GM18858 (cell line): ENCODE results near the gene INS.
"Not testable (repeated sequence)": the region's sequence is repeated elsewhere in the genome, so short reads cannot be mapped to it uniquely, and the experiment has no call there.

Experiments used
- ATAC-seq: cut with Tn5 transposase; IDR thresholded peaks from one replicate; pipeline ENCODE4 v1.9.1; 2021; ENCODE audit not compliant: unreplicated experiment

INS gene

DNA sequence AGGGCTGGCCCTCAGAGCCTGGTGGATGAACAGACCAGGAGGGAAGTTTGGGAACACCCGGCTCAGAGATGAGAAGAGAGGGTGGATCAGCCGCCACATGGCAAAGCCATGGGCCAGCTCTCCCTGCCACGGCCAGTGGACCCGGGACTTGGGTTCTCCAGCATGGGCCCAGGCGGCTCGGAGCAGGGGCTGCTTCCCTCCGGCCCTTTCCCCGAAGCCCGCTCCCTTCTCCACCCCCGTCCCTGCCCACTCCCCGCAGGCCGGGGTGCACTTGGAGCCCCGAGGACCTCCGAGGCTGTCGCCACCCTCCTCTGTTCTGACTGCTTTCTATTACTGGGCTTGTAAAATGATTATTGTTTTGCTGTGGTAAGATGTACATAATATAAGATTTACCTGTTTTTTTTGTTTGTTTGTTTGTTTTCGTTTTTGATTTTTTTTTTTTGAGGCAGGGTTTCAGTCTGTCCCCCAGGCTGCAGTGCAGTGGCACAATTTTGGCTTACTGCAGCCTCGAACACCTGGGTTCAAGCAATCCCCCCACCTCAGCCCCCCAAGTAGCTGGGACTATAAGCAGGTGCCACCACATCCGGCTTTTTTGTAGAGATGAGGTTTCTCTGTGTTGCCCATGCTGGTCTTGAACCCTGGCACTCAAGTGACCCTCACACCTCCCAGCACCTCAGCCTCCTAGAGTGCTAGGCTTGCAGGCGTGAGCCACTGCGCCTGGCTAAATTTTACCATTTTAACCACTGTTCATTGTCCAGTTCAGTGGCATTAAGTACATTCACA lies 21.9 kb upstream of the INS start:
- no peak for ATAC-seq

DNA sequence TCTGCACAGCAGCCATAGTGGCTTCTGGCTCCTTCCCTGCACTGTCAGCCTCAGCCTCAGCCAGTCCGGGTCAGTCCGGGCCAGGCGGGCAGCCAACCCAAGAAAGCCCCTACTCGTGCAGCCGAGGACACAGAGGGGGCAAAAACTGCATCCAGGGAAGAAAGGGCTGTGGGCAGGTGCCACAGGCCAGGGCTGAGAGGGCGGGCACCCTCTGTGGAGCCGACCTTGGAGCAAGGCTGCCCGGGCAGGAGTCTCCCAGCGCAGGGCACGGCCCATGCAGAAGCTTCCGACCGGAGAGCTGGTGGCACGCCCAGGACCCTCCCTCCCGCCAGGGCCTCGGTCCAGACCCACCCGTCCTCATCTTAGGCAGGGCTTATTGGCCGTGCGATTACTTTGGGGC lies 21.1 kb upstream of the INS start:
- ATAC-seq: no peak

DNA sequence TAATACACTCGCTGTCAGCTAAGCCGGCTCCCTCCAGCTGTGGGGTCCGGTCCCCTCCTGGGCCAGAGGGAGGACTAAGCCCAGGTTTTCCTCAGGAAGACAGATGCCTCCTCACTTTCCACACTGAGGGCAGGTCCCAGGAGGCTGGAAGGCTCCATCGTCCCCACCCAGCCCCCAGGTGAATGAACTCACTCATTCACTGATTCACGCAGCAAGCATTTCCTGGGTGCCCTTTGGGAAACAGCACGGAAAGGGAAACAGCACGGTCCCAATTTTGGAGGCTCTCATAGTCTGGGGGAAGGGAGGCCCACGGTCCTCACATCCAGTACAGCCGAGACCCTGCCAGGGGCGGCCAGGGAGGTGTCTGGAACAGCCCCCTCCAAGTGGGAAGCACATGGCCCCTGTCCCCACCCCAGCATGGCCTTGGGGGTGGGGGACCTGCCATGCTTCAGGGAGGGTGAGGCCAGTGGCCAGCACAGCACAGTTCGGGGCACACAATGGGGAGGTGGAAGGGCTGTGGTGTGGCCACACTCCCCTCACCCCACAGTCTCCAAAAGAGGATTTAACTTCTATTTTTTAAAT lies 19.9 kb upstream of the INS start:
- ATAC-seq: no peak

DNA sequence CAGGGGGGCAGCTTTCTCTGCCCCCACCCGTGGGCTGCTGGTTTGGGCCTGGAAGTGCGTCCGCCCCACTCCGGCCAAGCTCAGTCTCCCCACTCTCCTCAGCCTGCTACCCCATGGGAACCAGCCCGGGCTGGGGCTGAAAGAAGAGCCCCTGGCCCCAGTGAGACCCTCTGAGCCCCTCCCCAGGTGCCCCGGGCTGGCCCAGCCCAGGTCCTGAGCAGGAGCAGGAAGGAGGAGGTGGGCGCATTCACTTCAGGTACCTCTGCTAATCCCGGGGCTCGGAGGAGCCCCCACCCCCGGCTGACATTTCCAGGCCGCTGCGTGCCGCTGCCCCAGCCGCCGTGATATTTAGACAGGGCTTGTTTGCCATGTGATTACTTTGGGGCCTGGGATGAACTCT lies 19.3 kb upstream of the INS start:
- no peak for ATAC-seq

DNA sequence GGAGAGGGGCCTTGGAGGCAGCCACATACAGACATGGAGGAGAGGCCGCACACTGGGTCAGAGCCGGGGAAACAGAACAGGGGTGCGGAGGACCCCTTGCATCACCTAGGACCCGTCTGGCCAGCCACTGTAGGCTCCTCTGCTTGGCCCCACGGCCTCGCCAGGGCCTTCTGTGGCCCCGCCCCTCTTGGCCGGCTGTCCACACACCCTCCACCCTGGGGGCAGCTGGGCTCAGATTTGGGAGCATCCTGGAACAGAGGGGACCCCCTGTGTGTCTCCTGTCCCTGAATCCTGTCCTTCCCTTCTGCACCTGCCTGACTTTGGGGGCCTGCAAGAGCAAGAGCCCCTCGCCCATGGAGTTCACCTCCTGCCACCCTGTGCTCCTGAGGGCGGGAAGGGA lies 18.5 kb upstream of the INS start:
- ATAC-seq: no peak

DNA sequence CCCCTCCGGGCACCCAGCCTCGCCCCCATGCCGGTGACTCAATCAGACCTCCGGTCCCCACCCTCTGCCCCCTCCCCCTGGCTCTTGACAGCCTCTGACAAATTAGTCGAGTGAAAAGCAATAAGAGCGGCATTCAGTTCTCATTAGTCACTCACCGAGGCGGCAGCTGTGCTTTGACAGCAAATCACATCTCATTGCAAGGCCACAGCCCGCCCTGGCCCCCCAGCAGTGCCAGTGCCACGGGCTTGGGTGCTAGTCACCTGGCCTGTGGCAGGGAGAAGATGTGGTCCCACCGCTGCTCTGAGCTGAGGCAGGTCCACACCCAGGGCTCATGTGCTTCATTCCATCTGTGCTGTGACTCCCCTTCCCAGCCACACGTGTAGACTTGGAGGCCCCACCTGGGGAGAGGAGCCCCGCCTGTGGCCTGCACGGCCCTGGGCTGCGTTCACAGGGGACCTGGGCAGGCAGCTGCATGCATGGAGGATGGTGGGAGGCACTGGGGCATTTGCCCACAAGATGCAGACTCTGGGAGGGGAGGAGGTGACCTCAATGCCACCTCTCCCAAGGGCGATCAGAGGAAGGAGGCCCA lies 18.0 kb upstream of the INS start:
- ATAC-seq: no peak

DNA sequence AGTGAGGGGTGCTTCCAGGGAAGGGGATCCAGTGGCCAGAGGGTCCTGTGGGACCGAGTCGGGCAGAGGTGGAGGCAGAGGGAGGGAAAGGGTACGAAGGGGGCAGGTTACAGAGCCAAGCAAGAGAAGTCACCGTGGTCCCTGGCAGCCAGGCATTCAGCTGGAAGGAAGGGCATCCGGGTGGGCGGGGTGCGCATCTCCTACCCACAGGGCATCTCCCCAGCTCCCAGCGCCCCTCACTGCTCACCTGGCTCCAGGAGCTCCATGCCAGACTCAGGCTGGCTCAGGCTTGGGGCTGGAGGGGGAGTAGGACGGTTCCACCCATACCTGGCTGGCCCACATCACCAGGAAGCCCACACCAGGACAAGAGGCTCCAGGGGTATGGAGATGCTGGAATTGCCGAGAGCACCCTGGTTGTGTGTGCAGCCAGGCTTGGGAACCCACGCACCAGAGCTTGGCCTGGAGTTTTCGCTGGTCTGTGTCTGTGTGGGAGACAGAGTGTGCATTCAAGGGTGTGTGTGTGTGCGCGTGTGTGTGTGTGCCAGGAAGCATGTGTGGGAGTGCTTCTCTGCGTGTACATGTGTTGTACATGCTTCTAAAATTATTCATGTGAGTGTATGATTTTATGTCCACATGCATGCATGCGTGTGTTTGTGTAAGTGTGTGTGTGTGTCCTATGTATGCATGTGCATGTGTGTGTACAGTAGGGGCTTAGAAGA lies 17.2 kb upstream of the INS start:
- ATAC-seq: not testable (repeated sequence)

DNA sequence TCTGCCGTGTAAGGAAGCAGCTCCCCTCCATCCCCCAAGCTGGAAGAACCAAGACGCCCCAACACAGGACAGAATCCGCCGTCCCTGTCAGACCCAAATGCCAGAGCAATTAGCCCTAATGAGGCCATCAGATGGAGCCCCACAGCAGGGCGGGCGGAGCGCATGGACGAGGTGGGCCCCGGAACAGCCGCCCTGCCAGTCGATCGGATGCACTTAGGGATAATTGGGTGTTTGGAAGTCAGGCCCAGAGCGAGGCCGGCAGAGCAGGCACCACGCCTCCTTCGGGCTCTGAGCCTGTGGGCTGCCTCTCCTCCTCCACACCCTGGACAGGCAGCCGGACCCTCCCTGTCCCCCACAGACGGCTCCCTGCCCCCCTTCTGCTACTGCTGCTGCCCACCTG lies 16.1 kb upstream of the INS start:
- no peak for ATAC-seq

DNA sequence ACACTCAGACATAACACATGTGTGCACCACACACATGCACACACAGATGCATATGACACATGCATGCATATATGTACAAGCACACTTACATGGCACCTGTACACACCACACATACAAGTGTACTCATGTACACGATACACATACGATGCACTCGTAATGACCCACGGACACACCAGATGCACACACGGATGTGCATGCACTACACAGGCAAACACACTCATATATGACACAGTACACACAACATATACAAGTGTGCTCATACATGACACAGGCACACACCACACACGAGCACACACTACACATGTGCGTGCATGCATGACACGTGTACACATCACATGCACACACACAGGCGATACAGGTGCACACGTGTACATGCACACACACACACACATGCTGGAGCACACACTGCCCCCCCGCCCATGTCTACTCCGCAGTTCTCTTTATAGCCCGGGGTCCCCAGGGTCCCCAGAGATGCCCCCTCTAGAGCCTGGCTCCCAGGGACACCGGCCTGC lies 15.4 kb upstream of the INS start:
- ATAC-seq: no peak

DNA sequence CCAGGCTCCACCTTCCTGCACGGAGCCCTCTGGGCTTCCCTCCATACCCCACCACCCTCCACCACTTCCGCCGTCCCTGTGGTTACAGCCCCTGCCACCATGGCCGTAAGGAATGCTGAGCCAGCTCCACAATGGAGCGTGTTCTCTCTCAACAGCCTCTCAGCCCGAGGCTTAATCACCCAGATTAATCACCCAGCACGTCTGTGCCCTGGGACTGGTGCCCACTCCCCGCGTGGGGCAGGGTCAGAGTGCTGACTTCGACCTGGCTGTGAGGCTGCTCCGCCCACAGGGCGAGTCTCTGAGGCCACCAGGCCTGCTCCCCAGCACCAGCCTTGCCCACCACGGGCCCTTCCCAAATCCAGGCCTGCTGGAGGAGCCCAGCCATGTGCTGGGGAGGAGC lies 14.7 kb upstream of the INS start:
- ATAC-seq: no peak

DNA sequence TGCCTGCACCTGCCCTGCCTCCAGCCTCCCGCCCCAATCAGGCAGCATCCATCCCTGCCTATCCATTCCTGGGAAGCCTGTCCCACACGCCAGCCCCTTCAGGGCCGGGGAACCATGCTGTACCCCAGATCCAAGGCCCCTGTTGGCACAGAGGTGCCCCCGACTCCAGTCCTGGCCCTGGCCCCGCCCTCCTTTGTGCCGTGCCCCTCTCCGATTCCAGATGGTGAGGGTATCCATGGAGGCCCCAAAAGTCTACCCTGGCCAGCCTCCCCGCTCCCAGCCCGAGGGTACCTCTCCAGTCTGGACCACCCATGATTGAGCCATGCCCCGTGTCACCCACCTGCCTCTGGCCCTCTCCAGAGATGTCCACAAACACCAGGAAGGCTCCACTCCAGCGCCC lies 13.4 kb upstream of the INS start:
- no peak for ATAC-seq

DNA sequence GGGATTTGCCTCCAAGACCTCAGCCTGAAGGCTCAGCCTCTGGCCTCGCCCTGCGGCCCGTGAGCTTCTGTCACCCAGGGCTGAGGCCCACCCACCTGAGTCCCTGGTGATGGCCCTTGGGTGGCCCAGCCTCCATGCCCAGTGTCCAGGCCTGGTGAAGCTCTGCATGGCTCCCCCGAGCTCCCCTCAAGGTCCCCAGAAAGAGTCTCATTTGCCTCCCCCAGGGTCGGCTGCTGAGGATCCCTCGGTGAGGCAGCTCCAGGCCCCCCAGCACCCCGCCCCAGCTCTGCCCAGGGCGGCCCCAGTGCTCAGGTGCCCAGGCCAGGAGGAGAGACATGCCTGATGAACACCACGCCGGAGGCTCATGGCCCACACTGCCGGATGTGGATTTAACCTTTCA lies 12.8 kb upstream of the INS start:
- no peak for ATAC-seq

DNA sequence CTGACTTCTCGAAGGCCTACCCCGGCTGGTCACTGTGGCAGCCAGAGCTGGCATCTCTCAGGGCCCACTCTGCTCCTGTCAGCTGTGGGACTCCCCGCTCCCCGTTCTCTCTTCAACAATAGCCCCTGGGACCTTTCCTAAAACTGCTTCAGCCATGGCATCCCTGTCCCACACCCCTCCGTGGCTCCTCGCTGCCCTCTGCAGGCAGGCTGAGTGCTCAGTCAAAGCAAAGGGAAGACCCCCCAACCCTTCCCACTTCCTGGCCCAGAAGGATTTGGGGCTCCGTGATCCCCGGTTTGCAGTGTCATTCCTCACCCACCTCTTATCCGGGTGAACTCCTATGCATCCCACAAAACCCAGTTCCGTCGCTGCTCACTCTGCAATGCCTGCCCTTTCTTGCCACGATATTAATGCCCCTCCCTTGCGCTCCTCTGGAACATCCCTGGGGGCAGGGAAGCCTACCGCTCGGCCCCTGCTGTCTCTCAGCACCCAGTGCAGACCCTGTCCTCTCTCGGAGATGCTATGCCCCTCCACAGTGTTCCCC lies 12.2 kb upstream of the INS start:
- no peak for ATAC-seq

DNA sequence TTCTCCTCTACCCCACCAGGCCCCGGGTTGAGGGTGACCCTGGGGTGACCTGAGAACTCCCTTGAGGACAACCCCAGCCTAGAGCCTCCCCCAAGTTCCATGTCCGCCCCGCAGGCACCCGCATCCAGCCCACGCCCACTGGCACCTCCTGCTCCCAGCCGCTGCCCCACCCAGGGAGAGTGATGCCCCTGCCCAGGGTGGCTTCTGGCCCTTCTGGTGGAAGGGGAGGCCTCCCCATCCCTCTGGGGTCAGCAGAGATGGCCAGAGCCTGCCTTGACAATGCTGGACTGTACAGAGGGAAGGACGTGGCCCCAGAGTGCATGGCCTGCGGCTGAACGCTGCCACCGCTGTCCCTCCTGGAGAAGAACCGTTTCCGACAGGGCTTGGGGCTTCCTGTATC lies 11.7 kb upstream of the INS start:
- no peak for ATAC-seq

DNA sequence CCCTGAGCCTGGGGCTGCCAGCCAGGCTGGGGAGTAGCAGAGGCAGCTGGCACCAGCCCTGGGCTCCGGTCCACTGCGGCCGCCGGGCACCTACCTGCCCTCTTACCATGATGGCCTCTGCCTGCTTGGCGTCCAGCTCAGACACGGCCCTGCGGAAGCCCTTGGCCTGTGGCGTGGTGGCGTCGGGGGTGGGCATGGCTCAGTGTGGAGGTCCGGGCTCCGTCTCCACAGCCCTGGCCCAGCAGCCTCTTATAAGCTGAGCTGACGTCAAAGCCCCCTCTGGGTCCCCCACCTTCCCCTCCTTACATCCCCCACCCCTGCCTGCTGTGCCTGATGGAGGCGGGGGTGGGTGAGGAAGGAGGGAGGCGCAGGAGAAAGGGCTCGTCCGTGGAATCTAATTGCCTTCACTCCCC lies 10.6 kb upstream of the INS start, which contains the start of gene TH:
TSS of gene TH (minus strand) at position 225 of the 413 bp plus-strand sequence. CDS start at position 196, 29 bp downstream.
- ATAC-seq: no peak

DNA sequence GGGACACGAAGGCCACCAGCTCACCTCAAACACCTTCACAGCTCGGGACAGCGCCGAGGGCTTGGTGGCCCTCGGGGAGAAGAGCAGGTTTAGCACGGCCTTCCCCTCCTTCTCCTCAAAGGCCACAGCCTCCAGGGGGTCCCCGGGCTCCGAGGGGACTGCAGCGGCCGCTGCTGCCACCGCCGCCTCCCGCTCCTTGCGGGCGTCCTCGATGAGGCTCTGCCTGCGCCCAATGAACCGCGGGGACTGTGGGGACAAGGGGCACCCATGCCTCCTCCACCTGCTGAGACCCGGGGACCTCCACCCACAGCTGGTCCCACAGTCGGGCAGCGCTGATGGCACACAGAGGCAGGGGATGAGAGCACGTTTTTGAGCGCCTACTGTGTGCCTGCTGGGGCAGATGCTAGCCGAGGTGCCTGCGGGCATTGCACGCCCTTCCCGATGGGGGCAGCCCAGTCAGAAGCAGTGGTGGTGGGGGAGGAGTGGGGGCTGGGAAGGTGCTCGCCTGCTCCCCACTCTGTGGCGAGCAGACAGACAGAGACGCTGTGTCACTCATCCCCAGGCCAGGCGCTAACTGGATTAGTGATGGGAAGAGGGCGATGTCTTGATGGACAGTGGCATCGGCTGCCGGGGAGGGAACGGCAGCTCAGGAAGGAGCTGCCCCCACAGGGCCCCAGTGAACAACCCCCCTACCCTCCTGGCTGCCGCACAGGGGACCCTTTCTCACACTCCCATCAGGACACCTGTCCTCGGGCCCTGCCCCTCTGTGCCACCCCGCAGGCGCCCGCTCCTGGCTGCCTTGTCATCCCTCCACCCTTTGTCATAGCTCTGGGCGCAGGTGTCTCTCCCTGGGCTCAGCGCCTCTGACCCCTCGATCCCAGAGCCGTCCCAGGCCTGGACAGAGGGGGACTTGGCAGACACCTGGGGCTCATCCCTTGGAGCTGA lies 8.9 kb upstream of the INS start:
- ATAC-seq: no peak

DNA sequence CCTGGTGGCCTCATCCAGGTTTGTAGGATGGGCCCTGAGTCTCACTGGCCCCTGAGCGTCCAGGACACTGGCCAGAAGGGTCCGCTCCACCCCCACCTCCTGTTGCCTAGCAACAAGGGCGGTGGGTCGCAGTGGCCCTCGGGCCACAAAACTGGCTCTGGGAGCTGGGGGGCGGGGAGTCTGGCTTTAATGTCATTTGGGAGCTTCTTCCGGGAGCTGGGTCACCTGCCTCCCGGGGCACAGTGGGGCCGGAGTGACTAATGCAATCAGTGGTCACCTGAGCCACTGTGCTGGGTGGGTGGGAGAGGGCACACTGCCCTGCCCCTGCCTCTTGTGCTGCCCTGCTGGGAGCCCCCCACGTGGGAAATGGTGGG lies 8.0 kb upstream of the INS start:
- no peak for ATAC-seq

DNA sequence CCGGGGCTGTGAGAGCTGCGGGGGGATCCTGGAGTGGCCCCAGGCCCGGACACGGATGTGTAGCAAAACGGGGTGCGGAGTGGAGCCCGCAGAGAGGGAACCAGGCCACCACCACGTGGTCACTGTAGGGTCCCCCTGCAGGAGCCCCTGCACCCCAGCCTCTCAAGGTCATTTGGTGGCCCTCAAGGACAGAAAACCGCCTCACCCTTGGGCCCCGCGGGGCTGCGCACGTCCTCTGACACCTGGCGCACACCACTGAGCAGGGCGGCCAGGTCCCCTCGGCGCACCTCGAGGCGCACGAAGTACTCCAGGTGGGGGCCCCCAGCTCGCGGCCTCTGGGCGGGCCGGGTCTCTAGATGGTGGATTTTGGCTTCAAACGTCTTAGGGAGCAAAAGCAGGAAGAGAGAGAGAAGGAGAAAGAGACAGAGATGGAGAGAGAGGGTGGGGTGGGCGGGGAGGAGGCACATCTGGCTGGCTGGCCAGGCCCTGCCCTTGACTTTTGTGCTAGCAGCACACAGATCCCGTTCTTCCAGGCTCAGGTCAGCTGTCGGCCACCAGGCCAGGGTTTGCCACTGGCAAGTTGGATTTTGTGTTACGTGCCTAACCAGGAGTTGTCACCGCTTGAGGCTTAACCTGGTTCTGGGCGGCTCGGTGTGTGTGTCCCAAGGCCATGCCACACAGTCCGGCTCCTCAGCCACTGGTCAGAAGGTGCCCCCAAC lies 7.4 kb upstream of the INS start:
- ATAC-seq: no peak

DNA sequence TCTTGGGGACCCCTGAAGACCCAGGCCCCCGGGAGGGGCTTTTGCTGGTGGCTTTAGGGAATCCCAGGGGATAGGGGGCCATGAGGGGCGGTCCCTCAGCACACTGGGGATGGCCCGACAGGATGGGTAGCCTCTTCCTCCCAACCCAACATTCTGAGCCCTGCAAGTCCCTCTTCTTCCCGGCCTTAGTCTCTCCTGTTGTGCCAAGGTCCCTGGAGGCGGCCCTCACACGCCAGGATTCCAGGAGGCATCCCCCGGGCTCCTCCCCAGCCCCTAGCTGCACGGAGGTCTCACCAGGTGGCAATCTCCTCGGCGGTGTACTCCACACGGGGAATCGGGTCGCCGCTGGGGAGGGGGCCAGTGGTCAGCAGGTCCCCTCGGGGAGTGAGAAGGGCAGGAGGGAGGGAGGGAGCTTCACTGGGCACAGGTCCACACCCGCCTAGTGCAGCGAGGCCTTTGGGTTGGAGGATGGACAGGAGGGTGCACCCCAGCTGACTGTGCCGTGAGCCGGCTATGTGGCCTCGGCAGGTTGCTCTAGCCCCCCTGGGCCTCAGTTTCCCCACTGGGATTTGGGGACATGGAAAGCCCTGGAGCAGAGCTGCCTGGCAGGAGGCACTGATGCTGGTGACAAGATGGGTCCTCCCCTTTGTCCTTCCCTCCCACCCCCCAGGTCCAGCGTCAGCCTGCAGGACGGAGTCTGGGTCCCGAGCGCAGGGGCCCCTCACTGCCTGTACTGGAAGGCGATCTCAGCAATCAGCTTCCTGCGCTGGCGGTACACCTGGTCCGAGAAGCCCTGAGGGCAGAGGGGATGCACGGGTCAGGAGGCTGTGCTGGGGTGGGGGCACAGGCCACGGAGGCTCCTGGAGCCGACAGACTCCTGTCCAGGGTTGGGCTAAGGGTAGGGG lies 6.4 kb upstream of the INS start:
- ATAC-seq: no peak
